ENCODE results near the gene ITGA2B. TPM values are rescaled to one million over a fixed set of nuclear protein-coding genes. Genes with fewer than 3 reads are reported as not detected.
A peak's percentile ranks its signal among the peaks of the same experiment; 100 is the strongest.
"Not testable (repeated sequence)": the region's sequence is repeated elsewhere in the genome, so short reads cannot be mapped to it uniquely, and the experiment has no call there.

ITGA2B gene
- total RNA-seq, 1 experiment from 2014 or later: 8.3 TPM

DNA sequence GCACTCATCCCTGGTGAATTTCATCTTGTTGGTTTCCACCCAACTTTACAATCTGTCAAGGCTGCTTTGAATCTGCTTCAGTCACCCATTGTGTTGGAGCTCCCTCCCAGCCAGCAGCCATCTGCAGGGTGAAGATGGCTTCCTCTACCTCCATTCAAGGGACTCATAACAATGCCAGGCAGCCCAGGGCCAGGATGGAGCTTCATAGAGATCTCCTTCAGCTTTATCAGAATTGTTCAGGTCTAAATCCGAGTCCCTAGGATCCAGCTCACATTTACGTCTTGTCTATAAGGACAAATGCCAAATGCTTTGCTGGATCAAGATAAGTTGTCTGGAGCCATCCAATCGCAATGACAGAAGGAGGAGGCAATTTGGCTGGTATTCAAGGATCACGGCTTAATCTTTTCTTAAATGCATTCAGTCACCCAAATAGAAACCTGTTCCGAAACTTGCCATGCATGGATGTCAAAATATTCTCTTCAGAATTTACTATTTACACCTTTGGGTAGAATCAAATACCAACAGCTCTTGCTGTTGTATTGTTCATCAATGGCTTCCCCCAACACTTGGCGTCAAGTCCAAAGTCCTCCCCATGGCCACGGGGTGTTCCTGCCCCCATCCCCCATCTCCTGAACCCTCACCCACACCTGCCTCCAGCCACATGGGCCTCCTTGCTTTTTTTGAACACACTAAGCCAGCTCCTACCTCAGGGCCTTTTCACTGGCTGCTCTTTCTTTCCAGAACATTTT is 22.0 kb downstream of the ITGA2B start:
- Histone ChIP-seq H3K79me1 (ENCODE audit: insufficient read depth, low read depth, low read length, poor library complexity, severe bottlenecking) (no peaks in the 10 kb centered on the region), H3K4ac (ENCODE audit: low read depth, low read length) (no peak overlapping the region), H2BK20ac (ENCODE audit: low read depth, low read length, poor library complexity, severe bottlenecking) (no peak overlapping the region), H3K14ac (ENCODE audit: insufficient read depth, low read length) (no peak overlapping the region), H4K91ac (ENCODE audit: insufficient read length, low read depth, low read length) (no peak overlapping the region), H3K9ac (ENCODE audit: extremely low read depth, insufficient read length, low read length) (no peak overlapping the region), H3T11ph (ENCODE audit: low read length) (no peak overlapping the region), H3K27ac (ENCODE audit: insufficient read length, low read depth, low read length) (no peak overlapping the region), H2AFZ (ENCODE audit: low read length) (no peak overlapping the region), H3K4me2 (ENCODE audit: insufficient read depth, insufficient read length, low read length) (no peak overlapping the region), H3K9me3 (ENCODE audit: control insufficient read depth, low read depth, low read length) (no peaks in the 10 kb centered on the region), H3K79me2 (ENCODE audit: insufficient read depth, low read length) (no peaks in the 10 kb centered on the region), H2BK15ac (ENCODE audit: low read depth, low read length) (no peak overlapping the region), H3K4me1 (ENCODE audit: insufficient read depth, low read length) (peaks cover 2% of the 10 kb centered on the region; the same call in 1 of the 2 replicates), H3K23me2 (ENCODE audit: insufficient read length, low read depth, low read length, poor library complexity, severe bottlenecking) (peaks cover 8% of the 10 kb centered on the region), H3K18ac (ENCODE audit: insufficient read length, low read depth, low read length) (no peak overlapping the region), H2BK5ac (ENCODE audit: insufficient read length, low read length) (no peak overlapping the region), H4K8ac (replicated peaks; ENCODE audit: insufficient read length, low read depth, low read length) (no peak overlapping the region), H2AK5ac (ENCODE audit: insufficient read length, low read length) (no peak overlapping the region), H4K20me1 (ENCODE audit: control insufficient read depth, insufficient read depth, insufficient read length) (no peaks in the 10 kb centered on the region), H3K27me3 (ENCODE audit: insufficient read depth, low read length) (no peaks in the 10 kb centered on the region; the same call in 1 of the 2 replicates), H2BK120ac (ENCODE audit: low read depth, low read length, poor library complexity, severe bottlenecking) (no peak overlapping the region), H2BK12ac (ENCODE audit: insufficient read length, low read depth, low read length) (no peak overlapping the region), H4K5ac (ENCODE audit: insufficient read length, low read depth, low read length) (no peak overlapping the region), H3K23ac (ENCODE audit: insufficient read length, low read depth, low read length) (no peak overlapping the region), H3K56ac (ENCODE audit: insufficient read length, low read depth, low read length) (no peak overlapping the region)
- WGBS (ENCODE audit: extremely low coverage, insufficient read length, low lambda C conversion rate): no CpG with 5 or more reads among the region's 7 CpGs
- no peaks in the 10 kb centered on the region; a peak in 1 of 5 replicates for H3K9me3 Mint-ChIP-seq
- H3K27ac Mint-ChIP-seq: no peak overlapping the region; a peak in 1 of 7 replicates
- H3K4me3 Mint-ChIP-seq: no peak overlapping the region
- peaks cover 10 to 17% of the 10 kb centered on the region in 2 experiments for H3K4me1 Mint-ChIP-seq
- H3K36me3 Mint-ChIP-seq (ENCODE audit: insufficient read depth in 1 of 3, low read depth in 3 of 3): no peaks in the 10 kb centered on the region
- peaks cover 37% of the 10 kb centered on the region for H3K27me3 Mint-ChIP-seq (ENCODE audit: low read depth)
- TF ChIP-seq, protein P1, sequence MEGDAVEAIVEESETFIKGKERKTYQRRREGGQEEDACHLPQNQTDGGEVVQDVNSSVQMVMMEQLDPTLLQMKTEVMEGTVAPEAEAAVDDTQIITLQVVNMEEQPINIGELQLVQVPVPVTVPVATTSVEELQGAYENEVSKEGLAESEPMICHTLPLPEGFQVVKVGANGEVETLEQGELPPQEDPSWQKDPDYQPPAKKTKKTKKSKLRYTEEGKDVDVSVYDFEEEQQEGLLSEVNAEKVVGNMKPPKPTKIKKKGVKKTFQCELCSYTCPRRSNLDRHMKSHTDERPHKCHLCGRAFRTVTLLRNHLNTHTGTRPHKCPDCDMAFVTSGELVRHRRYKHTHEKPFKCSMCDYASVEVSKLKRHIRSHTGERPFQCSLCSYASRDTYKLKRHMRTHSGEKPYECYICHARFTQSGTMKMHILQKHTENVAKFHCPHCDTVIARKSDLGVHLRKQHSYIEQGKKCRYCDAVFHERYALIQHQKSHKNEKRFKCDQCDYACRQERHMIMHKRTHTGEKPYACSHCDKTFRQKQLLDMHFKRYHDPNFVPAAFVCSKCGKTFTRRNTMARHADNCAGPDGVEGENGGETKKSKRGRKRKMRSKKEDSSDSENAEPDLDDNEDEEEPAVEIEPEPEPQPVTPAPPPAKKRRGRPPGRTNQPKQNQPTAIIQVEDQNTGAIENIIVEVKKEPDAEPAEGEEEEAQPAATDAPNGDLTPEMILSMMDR (conservative IDR thresholded peaks at IDR 0.05): no peak
- no peak for DNase-seq

- WGBS (ENCODE audit: extremely low coverage, insufficient read length, low lambda C conversion rate): no CpG with 5 or more reads among the region's 5 CpGs
Measured at GRCh38 chr17:44365051-44365450, 24.4 kb downstream of the ITGA2B start.

More at GRCh38 chr17:44365051-44365450, 24.4 kb downstream of the ITGA2B start:
- not testable (repeated sequence) for H3K27me3 ChIP-seq (ENCODE audit: insufficient read depth, low read length); H3K18ac ChIP-seq (ENCODE audit: insufficient read length, low read depth, low read length); H2AFZ ChIP-seq (ENCODE audit: low read length); H4K5ac ChIP-seq (ENCODE audit: insufficient read length, low read depth, low read length); H2BK20ac ChIP-seq (ENCODE audit: low read depth, low read length, poor library complexity, severe bottlenecking); H3K36me3 Mint-ChIP-seq (ENCODE audit: insufficient read depth in 1 of 3, low read depth in 3 of 3); H2BK5ac ChIP-seq (ENCODE audit: insufficient read length, low read length); H3K9me3 Mint-ChIP-seq; H3K14ac ChIP-seq (ENCODE audit: insufficient read depth, low read length); DNase-seq; H3T11ph ChIP-seq (ENCODE audit: low read length); H3K4ac ChIP-seq (ENCODE audit: low read depth, low read length); H3K79me2 ChIP-seq (ENCODE audit: insufficient read depth, low read length); H4K20me1 ChIP-seq (ENCODE audit: control insufficient read depth, insufficient read depth, insufficient read length); H3K27ac ChIP-seq (ENCODE audit: insufficient read length, low read depth, low read length); H2BK120ac ChIP-seq (ENCODE audit: low read depth, low read length, poor library complexity, severe bottlenecking); H2BK15ac ChIP-seq (ENCODE audit: low read depth, low read length); H3K23ac ChIP-seq (ENCODE audit: insufficient read length, low read depth, low read length); H4K91ac ChIP-seq (ENCODE audit: insufficient read length, low read depth, low read length); H3K9ac ChIP-seq (ENCODE audit: extremely low read depth, insufficient read length, low read length); H3K56ac ChIP-seq (ENCODE audit: insufficient read length, low read depth, low read length); H3K79me1 ChIP-seq (ENCODE audit: insufficient read depth, low read depth, low read length, poor library complexity, severe bottlenecking); H3K27ac Mint-ChIP-seq; H3K9me3 ChIP-seq (ENCODE audit: control insufficient read depth, low read depth, low read length); H2AK5ac ChIP-seq (ENCODE audit: insufficient read length, low read length); H2BK12ac ChIP-seq (ENCODE audit: insufficient read length, low read depth, low read length); H3K4me2 ChIP-seq (ENCODE audit: insufficient read depth, insufficient read length, low read length); H4K8ac ChIP-seq (replicated peaks; ENCODE audit: insufficient read length, low read depth, low read length)
- Histone ChIP-seq H3K4me1 (ENCODE audit: insufficient read depth, low read length) (peaks cover 14% of the 10 kb centered on the region), H3K23me2 (ENCODE audit: insufficient read length, low read depth, low read length, poor library complexity, severe bottlenecking) (peaks cover 13% of the 10 kb centered on the region)
- peaks cover 35% of the 10 kb centered on the region for H3K27me3 Mint-ChIP-seq (ENCODE audit: low read depth)
- peak overlapping the region in 1 of 2 experiments; percentile 59; a peak in 3 of 5 replicates for H3K4me3 Mint-ChIP-seq
- H3K4me1 Mint-ChIP-seq: peaks cover 28 to 34% of the 10 kb centered on the region in 2 experiments

Data from H9 (cell line).